ENCODE measurements around the gene SCGB1C1.

Gene SCGB1C1

GRCh38 chr11:241634-242033 is 48.8 kb downstream of the SCGB1C1 start:
- DNase-seq, result no peak

Measured in hypothalamus (tissue), 51 donors.